HG02981 (cell line): ENCODE measurements around the gene NUP98.

Experiments
- ATAC-seq: cut with Tn5 transposase; IDR thresholded peaks from one replicate; pipeline ENCODE4 v1.9.1; 2021; ENCODE audit warnings: mild to moderate bottlenecking, moderate library complexity; ENCODE audit not compliant: unreplicated experiment

Gene NUP98

DNA sequence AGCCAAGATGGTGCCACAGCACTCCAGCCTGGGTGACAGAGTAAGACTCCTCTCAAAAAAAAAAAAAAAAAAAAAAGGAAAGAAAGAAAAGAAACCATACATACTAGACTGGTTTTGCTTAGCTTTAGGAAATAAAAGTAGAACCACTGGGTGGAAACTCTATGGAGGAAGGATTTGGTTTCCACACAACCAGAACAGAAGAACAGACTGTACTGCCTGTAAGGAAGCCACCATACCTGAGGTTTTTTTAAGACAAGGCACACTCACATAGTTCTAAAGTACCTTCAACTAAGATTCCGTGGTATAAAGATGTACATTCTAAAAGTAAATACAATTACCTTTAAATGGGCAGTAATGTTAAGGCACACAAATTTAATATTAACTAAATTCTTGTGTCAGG, 58.6 kb downstream of the NUP98 start:
- no peak for ATAC-seq

DNA sequence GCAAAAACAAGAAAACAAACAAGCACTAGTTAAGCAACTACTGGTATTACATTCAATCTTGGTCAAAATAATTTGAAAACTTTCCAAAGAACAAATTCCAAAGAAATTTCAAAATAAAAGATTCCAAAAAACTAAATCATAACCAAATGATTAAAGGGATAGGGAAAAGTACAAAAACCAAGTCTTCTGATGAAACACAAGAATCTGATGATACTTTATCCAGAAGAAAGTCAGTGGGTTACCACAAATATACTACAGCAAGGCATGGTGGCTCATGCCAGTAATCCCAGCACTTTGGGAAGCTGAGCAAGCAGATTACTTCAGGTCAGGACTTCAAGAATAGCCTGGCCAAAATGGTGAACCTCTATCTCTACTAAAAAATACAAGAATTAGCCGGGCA, 59.1 kb downstream of the NUP98 start:
- no peak for ATAC-seq

DNA sequence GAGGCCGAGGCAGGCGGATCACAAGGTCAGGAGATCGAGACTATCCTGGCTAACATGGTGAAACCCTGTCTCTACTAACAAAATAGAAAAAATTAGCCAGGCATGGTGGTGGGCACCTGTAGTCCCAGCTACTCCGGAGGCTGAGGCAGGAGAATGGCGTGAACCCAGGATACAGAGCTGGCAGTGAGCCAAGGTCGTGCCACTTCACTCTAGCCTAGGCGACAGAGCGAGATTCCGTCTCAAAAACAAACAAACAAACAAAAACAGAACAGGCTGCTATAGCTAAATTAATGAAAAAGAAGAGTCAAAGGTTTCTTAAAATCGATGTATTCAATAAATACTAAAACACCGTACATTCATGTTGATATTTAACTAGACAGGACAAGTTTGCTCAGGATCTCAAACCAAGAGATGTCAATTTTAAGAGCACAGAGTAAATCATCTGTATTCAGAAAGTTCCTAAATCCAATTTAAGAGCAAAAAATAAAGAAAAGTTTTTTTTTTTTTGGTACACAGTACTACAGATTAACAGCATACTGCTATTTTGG, 59.9 kb downstream of the NUP98 start:
- no peak for ATAC-seq

DNA sequence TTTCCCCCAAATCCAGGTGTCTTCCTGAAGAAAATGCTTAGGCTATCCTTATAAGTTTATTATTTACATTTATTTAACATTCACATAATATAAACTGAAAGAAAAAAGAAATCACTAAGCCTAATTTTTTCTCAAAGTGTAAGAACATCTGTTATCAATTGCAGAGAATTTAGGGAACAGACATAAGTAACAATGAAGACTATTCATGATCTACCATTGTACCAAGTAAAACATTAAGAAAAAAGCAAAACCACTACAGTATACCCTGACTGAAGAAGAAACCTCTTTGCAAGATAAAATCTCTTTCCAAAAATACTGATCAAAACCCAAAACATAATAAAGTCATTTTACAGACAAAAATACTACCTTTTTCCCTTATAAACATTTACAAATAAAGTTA, 60.5 kb downstream of the NUP98 start:
- ATAC-seq = no peak

DNA sequence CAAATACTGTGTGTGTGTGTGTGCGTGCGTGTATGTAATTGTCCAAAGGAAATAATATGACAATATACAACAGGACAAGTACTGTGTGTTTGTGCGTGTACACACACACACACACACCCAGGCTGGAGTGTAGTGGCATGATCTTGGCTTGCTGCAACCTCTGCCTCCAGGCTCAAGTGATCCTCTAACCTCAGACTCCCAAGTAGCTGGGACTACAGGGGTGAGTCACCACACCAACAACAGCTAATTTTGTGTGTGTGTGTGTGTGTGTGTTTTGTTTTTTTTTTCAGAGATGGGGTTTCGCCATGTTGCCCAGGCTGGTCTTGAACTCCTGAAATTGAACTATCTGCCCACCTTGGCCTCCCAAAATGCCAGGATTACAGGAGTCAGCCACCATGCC, 61.5 kb downstream of the NUP98 start:
- ATAC-seq = no peak

DNA sequence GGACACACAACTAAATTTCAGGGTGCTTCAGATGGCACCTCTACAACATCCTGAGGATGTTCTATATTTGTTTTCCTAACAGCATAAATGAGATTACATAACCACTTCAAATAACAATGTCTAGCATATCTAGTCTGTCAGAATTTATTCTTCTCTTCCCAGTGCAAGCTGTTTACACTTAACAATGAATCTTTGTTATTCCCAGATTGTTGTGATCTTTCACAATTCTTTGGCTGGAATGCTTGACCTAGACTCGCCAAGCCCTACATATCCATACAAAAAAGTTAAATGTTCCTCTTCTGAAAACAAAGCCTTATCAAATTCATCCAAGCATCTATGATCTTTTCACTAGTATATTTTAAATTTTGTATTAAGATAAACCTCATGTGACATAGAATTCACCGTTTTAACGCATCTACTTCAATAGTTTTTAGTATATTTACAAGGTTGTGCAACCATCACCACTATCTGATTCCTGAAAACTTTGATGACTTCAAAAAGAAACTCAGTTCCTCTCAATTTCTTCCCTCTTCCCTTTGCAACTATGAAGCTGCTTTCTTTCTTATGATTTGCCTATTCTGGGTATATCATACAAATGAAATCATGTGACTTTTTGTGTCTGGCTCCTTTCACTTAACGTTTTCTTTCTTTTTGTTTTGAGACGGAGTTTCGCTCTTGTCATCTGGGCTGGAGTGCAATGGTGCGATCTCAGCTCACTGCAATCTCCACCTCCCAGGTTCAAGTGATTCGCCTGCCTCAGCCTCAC, 64.5 kb downstream of the NUP98 start:
- no peak for ATAC-seq

DNA sequence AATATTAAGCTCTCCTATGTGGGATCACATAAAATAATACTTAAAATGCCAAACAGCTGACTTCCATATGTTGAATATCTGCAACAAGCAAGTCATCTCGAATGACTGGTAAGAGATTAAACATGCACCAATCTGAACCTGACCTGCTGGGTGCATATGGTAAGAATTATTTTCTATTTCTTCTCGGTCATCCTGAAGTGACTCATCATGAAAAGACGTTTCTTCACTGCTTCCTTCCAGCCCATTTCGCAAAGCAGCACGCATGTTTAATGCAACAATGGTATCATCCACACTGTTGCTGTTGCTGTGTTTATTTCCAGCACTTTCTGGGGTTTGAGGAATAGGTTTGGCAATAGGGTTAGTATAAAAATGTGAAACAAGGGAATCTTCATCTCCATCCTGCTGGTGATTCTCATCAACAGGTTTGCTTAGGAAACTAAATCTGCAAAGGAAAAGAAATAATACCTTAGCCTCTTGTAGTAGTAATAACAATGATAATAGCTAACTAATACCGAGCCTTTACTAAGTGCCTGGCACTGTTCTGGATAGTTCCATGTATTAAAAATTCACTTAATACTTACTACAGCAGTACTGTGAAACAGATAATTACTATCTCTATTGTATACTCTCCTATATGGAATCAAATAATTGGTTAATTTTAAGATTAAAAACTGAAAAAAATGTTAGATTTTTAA, 74.2 kb downstream of the NUP98 start:
- ATAC-seq = no peak

DNA sequence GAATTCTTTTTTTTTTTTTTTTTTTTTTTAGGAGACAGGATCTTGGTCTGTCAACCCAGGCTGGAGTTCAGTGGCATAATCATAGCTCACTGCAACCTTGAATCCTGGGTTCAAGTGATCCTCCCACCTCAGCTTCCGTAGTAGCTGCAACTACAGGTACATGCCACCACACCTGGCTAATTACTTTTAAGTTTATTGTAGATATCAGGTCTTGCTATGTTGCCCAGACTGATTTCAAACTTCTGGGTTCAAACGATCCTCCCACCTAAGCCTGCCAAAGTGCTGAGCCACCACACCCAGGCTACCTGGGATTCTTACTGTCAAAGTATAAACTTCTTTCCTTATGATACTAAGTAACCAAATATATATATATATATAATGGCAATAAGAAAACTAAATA, 75.3 kb downstream of the NUP98 start:
- ATAC-seq = no peak

DNA sequence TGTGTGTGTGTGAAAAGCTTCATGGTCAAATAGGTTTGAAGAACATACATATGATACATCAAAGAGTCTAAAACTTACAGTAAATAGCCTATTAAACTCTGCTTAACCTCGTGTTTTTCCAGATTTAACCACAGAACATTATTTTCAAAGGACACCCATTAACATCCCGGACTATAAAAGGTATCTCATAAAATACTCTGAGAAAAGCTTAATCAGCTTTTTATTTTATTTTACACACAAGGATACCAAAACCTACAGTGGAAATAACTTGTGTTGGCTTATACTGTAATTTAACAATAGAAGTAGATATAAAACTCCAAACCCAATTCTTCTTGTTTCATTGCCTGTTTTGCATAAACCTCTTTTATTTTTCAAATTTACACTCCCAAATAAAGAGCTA, 76.4 kb downstream of the NUP98 start:
- ATAC-seq = no peak

DNA sequence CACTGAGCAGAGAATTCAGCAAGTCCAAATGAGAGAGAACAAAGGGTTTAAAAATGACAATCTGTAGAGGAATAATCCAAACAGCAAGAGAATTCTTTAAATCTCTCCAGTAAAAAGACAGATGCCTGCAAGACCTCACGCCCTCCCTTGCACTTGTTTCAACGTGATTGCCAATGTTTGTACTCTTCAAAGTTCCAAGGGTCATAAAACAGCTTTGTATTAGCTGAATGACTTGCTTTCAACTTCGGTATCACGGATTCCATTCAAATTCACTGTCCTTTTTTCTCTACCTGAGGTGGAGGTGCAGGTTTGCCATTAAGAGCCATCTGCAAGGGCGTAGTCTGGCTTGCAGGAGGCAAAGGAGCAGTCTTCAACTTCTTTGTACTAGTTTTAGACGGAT, 85.1 kb downstream of the NUP98 start:
- ATAC-seq = no peak

DNA sequence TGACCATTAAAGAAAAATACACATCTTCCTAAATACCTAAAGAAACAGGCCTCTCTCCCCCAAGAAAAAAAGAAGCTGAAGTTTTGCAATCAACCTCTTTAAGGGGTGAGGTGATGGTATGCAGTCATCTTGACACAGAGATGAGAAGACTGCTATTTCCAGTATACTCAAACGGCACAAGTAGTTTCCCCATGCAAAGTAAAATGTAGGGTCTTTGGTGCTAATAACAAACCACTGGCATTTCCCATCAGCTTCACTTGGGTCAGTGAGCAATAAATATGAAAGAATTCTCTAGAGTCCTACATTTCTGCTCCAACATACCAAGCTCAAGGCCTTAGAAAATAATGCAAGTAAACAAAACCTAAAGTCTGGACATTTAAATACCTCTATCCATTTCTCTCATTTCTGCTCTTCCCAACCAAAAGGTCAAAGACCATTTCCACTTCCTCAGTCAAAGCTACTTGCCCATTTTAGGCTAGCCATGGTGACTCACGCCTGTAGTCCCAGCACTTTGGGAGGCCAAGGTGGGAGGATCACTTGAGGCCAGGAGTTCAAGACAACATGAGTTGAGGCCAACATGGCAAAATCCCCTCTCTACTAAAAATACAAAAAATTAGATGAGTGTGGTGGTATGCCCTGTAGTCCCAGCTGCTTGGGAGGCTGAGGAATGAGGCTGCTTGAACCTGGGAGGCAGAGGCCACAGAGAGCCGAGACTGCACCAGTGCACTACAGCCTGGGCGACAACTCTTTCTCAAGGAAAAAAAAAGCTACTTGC, 86.7 kb downstream of the NUP98 start:
- ATAC-seq = no peak

DNA sequence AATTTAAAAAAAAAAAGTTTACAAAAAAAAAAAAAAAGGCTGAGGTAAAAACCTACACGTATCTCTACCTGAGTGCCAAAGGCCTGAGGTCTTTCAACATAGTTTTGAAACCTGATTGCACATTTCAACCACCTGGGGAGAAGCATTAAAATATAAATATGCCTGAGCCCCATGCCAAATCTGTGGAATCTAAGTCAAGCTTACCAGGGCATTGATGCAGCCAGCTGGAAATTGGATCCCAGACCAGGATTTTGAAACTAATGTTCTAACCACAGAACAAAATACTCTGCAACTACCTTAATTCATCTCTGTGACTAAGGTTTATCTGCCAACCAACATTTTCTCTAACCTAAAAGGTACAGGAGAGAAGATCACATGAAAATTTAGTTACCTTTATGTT, 87.4 kb downstream of the NUP98 start:
- no peak for ATAC-seq

DNA sequence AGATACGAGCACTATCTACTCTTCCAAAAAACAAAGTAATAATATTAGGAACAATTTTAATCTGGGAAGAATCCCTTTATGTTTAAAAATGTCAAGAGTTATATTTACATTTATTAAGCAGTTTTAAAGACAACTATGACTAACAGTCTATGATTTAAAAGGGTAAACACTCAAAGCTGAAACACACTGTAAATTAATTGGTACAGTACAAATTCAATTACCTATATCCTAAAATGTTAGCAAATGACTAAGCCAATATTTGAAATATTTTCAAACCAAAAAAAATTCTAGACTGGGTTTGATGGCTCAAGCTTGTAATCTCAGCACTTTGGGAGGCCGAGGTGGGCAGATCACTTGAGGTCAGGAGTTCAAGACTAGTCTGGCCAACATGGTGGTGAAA, 90.2 kb downstream of the NUP98 start:
- no peak for ATAC-seq

DNA sequence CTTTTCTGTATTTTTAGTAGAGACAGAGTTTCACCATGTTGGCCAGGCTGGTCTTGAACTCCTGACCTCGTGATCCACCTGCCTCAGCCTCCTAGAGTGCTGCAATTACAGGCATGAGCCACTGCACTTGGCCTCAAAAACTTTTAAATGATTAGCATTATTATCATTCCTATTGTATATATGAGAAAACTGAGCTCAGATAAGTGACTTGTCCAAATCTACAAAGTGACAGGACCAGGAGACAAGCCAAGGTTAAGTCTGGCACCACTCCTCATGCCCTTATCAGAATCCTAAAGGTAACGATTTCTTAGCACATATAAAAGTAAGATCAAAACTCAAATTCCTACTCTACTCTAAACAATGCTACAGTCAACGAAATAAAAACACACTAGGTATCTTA, 94.0 kb downstream of the NUP98 start:
- ATAC-seq = no peak

DNA sequence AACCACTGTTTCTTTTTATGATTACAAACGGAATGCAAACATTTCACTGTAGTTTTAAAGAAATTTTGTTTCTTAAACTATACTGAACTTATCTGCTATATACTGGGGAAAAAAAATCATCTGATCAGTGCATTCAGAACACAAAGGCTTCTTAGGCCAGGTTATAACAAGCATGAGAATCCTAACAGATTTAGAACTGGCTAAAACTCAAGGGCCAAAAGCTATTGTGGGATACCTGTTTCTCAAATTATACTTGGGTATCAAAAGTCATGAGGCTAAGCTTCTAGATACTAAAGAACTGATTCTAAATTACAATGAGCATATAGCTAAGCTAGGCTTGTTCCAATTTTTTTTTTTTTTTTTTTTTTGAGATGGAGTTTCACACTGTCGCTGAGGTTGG, 96.4 kb downstream of the NUP98 start:
- ATAC-seq = no peak

DNA sequence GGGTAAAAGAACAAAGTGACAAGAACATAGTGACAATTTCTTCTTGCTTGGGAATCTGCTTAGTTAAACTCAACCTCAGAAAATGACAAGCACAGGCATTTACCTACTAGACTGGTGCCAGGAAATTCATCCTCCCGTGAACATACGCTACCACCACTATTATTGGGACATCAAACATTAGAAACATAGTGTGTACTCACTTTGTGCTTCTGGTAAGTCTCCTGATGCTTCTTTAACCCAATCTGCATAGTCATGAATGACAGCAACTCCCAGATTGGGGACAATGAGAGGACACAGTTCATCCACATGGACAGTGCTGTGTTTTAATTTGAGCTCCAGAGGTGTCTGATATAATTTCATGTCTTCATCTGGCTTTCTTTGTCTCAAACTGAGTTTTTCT, 96.9 kb downstream of the NUP98 start:
- no peak for ATAC-seq

DNA sequence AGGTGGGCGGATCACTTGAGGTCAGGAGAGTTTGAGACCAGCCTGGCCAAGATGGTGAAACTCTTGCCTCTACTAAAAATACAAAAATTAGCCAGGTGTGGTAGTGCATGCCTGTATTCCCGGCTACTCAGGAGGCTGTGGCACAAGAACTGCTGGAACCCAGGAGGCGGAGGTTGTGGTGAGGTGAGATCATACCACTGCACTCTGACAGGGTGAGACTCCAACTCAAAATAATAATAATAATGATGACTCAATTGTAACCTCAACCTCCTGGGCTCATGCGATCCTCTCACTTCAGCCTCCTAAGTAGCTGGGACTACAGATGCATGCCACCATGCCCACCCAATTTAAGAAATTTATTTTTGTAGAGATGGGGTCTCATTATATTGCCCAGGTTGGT, 110.6 kb downstream of the NUP98 start:
- ATAC-seq = no peak

DNA sequence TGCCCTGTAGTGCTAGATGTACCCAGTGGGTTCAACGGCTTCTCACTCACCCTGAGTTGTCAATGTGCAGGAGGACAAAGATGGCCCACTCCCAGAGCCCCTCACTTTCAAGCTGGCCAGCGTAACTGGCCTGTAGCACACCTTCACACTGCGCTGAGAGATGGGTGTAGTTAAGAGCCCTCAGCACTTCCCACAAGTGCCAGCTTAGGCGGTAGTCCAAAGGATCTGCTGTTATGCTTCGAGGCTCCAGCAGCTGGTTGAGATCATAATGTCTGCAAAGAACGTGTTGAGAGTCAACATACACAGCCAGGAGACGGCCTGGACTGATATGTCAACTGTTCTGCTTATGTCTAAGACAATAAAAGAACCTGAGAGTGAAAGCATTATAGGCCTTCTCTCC, 111.4 kb downstream of the NUP98 start:
- no peak for ATAC-seq

DNA sequence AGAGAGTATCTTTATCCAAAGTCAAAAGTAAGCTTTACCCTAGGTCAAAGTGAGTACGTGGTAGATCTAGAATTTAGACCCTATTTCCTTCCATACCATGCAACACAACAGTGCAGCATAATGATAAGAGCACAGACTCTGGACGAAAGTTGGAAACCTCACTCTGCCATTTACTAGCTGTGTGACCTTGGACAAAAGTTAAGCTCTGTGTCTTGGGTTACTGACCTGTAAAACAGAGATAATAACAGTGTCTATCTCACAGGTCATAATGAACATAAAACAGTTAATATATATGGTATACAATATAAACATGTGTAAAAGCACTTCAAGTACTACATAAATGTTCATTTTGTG, 112.6 kb downstream of the NUP98 start:
- no peak for ATAC-seq

DNA sequence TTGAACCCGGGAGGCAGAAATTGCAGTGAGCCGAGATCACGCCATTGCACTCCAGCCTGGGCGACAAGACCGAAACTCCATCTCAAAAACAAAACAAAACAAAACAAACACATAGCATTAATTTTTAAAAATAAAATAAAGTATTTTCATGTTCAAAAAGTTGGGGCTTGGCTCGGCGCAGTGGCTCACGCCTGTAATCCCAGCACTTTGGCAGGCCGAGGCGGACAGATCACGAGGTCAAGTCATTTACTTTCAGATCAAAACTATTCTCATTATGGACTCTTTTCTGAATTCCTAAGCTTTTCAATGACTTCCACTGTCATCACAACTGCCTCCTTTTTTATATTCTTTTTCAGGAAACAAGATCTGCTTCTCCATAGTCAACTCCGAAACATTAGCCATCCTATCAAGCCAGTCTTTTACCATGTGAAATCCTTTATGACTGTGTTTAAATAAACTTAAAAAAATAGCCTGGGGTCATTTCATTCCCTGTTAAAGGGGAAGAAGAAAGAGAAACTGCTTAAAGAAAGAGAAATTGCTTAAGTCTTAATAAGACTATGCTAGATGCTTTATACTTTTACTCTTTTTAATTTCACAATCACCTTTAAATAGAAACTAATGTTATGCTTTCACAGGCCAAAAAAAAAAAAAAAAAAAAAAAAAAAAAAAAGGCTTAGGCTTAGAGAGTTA, 113.1 kb downstream of the NUP98 start:
- no peak for ATAC-seq

DNA sequence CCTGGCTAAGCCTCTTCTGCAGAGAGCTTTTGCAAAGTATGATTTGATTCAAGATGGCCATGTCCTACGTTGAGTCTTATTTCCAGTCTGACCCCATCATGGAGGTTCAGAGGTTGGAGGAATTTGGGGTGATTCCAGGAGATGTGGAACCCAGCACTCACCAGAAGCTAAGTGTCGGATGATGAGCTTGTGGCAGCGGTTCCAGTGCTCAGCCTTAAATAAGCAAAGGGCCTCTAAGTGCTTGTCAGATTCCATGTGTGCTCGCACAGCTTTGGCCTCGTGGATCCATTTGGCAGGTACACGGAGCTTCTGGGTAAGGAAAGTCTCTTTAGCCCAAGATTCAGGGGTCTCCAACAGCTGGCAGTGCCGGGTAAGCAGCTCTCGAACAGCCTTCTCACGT, 114.3 kb downstream of the NUP98 start:
- ATAC-seq = no peak
